H1 (cell line): Measurements from ENCODE around the gene SIX1. TPM values are rescaled to one million over a fixed set of nuclear protein-coding genes. Genes with fewer than 3 reads are reported as not detected.
A peak's percentile ranks its signal among the peaks of the same experiment; 100 is the strongest.

Source experiments
- ATF2 ChIP-seq: IDR thresholded peaks from 2 replicates; pipeline ENCODE4 v1.6.1; 2012; ENCODE audit warnings: low read length, inconsistent platforms
- CHD1 ChIP-seq: IDR thresholded peaks from 2 replicates; pipeline ENCODE4 v1.6.1; 2012; ENCODE audit warnings: low read depth, low read length, improper control_type of control experiment
- CHD2 ChIP-seq: IDR thresholded peaks from 2 replicates; pipeline ENCODE4 v1.6.1; 2012; ENCODE audit warnings: low read length, improper control_type of control experiment
- FOSL1 ChIP-seq: IDR thresholded peaks from 2 replicates; pipeline ENCODE4 v1.6.1; 2011; ENCODE audit warnings: mild to moderate bottlenecking, low read depth, low read length, moderate library complexity; ENCODE audit not compliant: insufficient read depth
- JUN ChIP-seq: IDR thresholded peaks from 2 replicates; pipeline ENCODE4 v1.6.1; 2011; ENCODE audit warnings: low read depth, mild to moderate bottlenecking, improper control_type of control experiment, low read length
- KDM1A ChIP-seq: fragments of 200-600, 300-600 bp; sonication (generic); IDR thresholded peaks from 2 replicates; pipeline ENCODE4 v1.7.1; 2016; ENCODE audit warnings: mild to moderate bottlenecking, low read length, borderline replicate concordance
- KDM4A ChIP-seq: IDR thresholded peaks from one replicate; pipeline ENCODE4 v1.7.1; 2012; ENCODE audit warnings: low read depth, mild to moderate bottlenecking, moderate library complexity, low read length, inconsistent platforms; ENCODE audit not compliant: severe bottlenecking
- MAFK ChIP-seq: IDR thresholded peaks from 2 replicates; pipeline ENCODE4 v1.6.1; 2012; ENCODE audit warnings: low read depth, mild to moderate bottlenecking, improper control_type of control experiment, low read length
- POLR2A ChIP-seq, 2 experiments: IDR thresholded peaks; 1 replicate in 1 of 2; 2 replicates in 1 of 2; pipeline ENCODE4 v1.6.1; 2011; ENCODE audit warnings: low read depth in 2 of 2, low read length in 2 of 2, mild to moderate bottlenecking in 2 of 2; ENCODE audit errors: control extremely low read depth in 1 of 2
- POLR2AphosphoS5 ChIP-seq: IDR thresholded peaks from 2 replicates; pipeline ENCODE4 v1.6.1; 2011; ENCODE audit warnings: low read depth, low read length
- SIRT6 ChIP-seq: IDR thresholded peaks from one replicate; pipeline ENCODE4 v1.7.1; 2012; ENCODE audit warnings: low read length, inconsistent platforms
- SP1 ChIP-seq: IDR thresholded peaks from 2 replicates; pipeline ENCODE4 v1.6.1; 2011; ENCODE audit warnings: low read depth, low read length
- TAF7 ChIP-seq: optimal IDR thresholded peaks from 2 replicates; pipeline ENCODE3; 2011; ENCODE audit warnings: low read depth, mild to moderate bottlenecking, inconsistent platforms, low read length, moderate library complexity, borderline replicate concordance
- TBP ChIP-seq: IDR thresholded peaks from 2 replicates; pipeline ENCODE4 v1.6.1; 2011; ENCODE audit warnings: low read depth, low read length, improper control_type of control experiment
- polyA plus RNA-seq, 7 experiments: library from polyadenylated mRNA; depleted of rRNA in 3 of 7; stranded (reverse) in 5 of 7; unstranded in 2 of 7; fragments of >200 nt in 5 of 7; fragments of 200-250 nt in 2 of 7; gene quantifications; 1 replicate in 5 of 7; 2 replicates in 1 of 7; 4 replicates in 1 of 7; pipeline versions ENCODE4 v1.2.1 to v1.2.3, GENCODE V29; 2011 to 2013; ENCODE audit warnings: missing spikeins in 2 of 7, mixed read lengths in 2 of 7
- total RNA-seq: library from RNA; stranded (reverse); fragmentation: NEBNext Ultra II Directional; extraction: Animal tissue kit (Norgen Biotek cat#: 25700); gene quantifications from 2 replicates; pipeline ENCODE4 v1.2.1, GENCODE V29; 2021

Gene SIX1
- total and polyA plus RNA-seq, 2 of the 8 experiments (the other 6 are each of a cell fraction or from before 2014, with no cell fraction given), result 0.03 to 0.69 TPM

- TF ChIP-seq POLR2AphosphoS5 (no peak), FOSL1 (no peak), KDM4A (peak; percentile 64), ATF2 (no peak), TBP (peak; percentile 26; the same call in 1 of the 2 replicates), TAF7 (peak; percentile 49), POLR2A (IDR thresholded peaks at IDR 0.05; ENCODE audit: control extremely low read depth in 1 of 2, low read depth in 2 of 2, low read length in 2 of 2) (no peak), JUN (no peak), MAFK (no peak), SIRT6 (no peak), CHD1 (no peak), KDM1A (peak; percentile 54; the same call in 1 of the 2 replicates), SP1 (no peak), CHD2 (no peak)
Observed at GRCh38 chr14:60656686-60657455, 7.6 kb upstream of the SIX1 start (continued).
